CD4-positive, alpha-beta T cell treated with Interleukin-4 for 4 hours (primary cell): ENCODE data around the gene NFASC.

ENCODE experiments used
- DNase-seq: peaks from one replicate; pipeline ENCODE4 v3.0.0-alpha.2; 2020

Gene NFASC

GRCh38 chr1:205068457-205069040 is 197.9 kb downstream of the NFASC start:
- no peak for DNase-seq

- no peak for DNase-seq
Observed at GRCh38 chr1:205069371-205070125, 198.9 kb downstream of the NFASC start.

- no peak for DNase-seq
Observed at GRCh38 chr1:205071028-205071409, 200.4 kb downstream of the NFASC start.

GRCh38 chr1:205071801-205072200 is 201.1 kb downstream of the NFASC start:
- no peak for DNase-seq

- no peak for DNase-seq
Observed at GRCh38 chr1:205072286-205072685, 201.6 kb downstream of the NFASC start.
